SU-DHL-6 (cell line): ENCODE measurements around the gene SERPINA12.

Experiments used
- H2AFZ ChIP-seq: fragments of 200-600 bp; sonication (generic); 2 replicates; pipeline ENCODE4 v1.6.1; 2014; ENCODE audit warnings: low read depth, mild to moderate bottlenecking, moderate library complexity, mixed read lengths, antibody characterized with exemption, low read length; ENCODE audit not compliant: severe bottlenecking
- H3F3A ChIP-seq: fragments of 200-600 bp; shearing (Covaris generic); 2 replicates; pipeline ENCODE4 v1.6.0; 2016; ENCODE audit warnings: antibody characterized with exemption, mild to moderate bottlenecking; ENCODE audit not compliant: insufficient read depth
- H3K27ac ChIP-seq: fragments of 200-600 bp; sonication (generic); 2 replicates; pipeline ENCODE4 v1.5.1; 2016; ENCODE audit warnings: low read depth, mild to moderate bottlenecking, low read length, moderate library complexity, mixed read lengths
- H3K27me3 ChIP-seq: fragments of 200-600 bp; sonication (generic), shearing (Covaris generic); 2 replicates; pipeline ENCODE4 v1.6.0; 2014; ENCODE audit warnings: mild to moderate bottlenecking, low read length
- H3K36me3 ChIP-seq: fragments of 200-600 bp; sonication (generic); 2 replicates; pipeline ENCODE4 v1.6.1; 2014; ENCODE audit warnings: mild to moderate bottlenecking, low read length, mixed read lengths
- H3K4me2 ChIP-seq: fragments of 300-600, 200-600 bp; shearing (Covaris generic), sonication (generic); 2 replicates; pipeline ENCODE4 v1.6.0; 2014; ENCODE audit warnings: low read length, low read depth, mild to moderate bottlenecking; ENCODE audit not compliant: poor library complexity, severe bottlenecking
- H3K4me3 ChIP-seq: fragments of 200-600 bp; sonication (generic); 2 replicates; pipeline ENCODE4 v1.5.1; 2014; ENCODE audit warnings: antibody characterized with exemption, low read length, mild to moderate bottlenecking, mixed read lengths; ENCODE audit not compliant: insufficient read depth, poor library complexity, severe bottlenecking
- H3K79me2 ChIP-seq: fragments of 200-600 bp; sonication (generic); 2 replicates; pipeline ENCODE4 v1.6.1; 2014; ENCODE audit warnings: mild to moderate bottlenecking, low read length, moderate library complexity; ENCODE audit not compliant: insufficient read depth
- H3K9ac ChIP-seq: fragments of 200-600 bp; sonication (generic); 2 replicates; pipeline ENCODE4 v1.7.0; 2014; ENCODE audit warnings: mild to moderate bottlenecking, low read length
- H3K9me2 ChIP-seq: fragments of 200-600 bp; sonication (generic); replicated peaks from 2 replicates; pipeline ENCODE4 v1.6.1; 2014; ENCODE audit warnings: low read length; ENCODE audit not compliant: insufficient read depth
- H3K9me3 ChIP-seq: fragments of 200-600 bp; sonication (generic); 2 replicates; pipeline ENCODE4 v1.6.1; 2014; ENCODE audit warnings: low read length, mixed read lengths; ENCODE audit not compliant: insufficient read depth
- H4K20me1 ChIP-seq: fragments of 200-600 bp; sonication (generic); 2 replicates; pipeline ENCODE4 v1.6.1; 2014; ENCODE audit warnings: low read depth, mild to moderate bottlenecking, antibody characterized with exemption, low read length, moderate library complexity, mixed read lengths
- EZH2phosphoT487 ChIP-seq: fragments of 200-600 bp; sonication (generic), shearing (Covaris generic); conservative IDR thresholded peaks from 2 replicates; pipeline ENCODE4 v1.6.1; 2018; ENCODE audit warnings: mild to moderate bottlenecking, antibody characterized with exemption, low read length, moderate library complexity, mixed read lengths
- TF ChIP-seq, protein P1 (sequence below): fragments of 200-600 bp; sonication (generic); IDR thresholded peaks from one replicate; pipeline ENCODE4 v1.5.1; 2017; ENCODE audit warnings: antibody characterized with exemption, mild to moderate bottlenecking, low read length, moderate library complexity; ENCODE audit not compliant: insufficient read depth, poor library complexity, severe bottlenecking

The SERPINA12 gene

DNA sequence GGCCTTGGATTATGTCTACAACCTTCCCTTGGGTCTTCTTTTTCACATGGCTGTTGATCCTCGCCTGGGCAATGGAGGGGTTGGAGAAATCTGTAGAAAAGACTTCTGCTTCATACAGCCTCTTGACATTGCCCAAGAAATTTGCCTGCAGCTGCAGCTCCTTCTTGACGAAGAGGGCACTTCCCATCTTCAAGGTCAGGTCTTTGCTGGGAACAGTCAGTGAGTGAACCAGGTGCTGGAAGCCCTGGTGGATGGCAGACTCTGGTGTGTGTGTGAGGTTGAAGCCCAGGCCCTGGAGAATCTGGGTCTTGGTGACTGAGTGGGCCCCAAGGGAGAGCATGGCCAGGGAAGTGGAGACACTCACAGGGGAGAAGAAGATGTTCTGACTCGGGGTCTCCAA lies 40.0 kb downstream of the SERPINA12 start:
- H3K79me2 ChIP-seq = peaks cover 33% of the 10 kb centered on the region
- H3F3A ChIP-seq = peaks cover 26% of the 10 kb centered on the region; the same call in 1 of the 2 replicates
- no peak overlapping the region for H2AFZ ChIP-seq
- no peak overlapping the region for H3K27ac ChIP-seq
- no peaks in the 10 kb centered on the region for H3K9me3 ChIP-seq
- H3K9me2 ChIP-seq = no peaks in the 10 kb centered on the region
- peak overlapping the region; percentile 2 for H3K4me2 ChIP-seq
- no peak overlapping the region for H3K9ac ChIP-seq
- TF ChIP-seq EZH2phosphoT487 = no peak
- H4K20me1 ChIP-seq = no peaks in the 10 kb centered on the region
- 0 out of 2 replicates have a peak, but pooled peaks cover 25% of the 10 kb centered on the region for H3K36me3 ChIP-seq
- no peaks in the 10 kb centered on the region for H3K27me3 ChIP-seq
- H3K4me3 ChIP-seq = no peak overlapping the region

DNA sequence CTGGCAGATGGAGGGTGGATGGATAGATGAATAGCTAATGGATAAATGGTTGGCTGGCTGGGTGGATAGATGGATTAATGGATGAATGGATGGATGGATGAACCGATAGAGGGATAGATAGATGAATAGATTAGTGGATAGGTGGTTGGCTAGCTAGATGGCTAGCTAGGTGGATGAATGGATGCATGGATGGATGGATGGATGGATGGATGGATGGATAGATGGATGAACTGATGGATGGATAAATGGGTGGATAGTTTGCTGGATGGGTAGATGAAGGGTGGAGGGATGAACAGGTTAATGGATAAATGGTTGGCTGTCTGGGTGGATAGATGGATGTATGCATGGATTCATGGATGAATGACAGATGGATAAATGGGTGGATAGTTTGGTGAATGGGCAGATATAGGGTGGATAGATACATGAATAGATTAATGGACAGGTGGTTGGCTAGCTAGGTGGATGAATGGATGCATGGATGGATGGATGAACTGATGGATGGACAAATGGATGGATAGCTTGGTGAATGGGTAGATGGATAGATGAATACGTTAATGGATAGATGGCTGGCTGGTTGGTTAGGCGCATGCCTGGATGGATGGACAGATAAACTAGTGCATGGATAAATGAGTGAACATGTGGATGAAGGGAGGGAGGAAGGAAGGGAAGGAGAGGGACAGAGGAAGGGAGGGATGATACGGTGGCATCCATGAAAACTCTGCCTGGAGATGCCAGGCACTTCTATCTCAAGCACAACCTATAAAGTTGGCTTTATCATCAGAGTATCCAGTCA lies 41.3 kb downstream of the SERPINA12 start:
- Histone ChIP-seq H3K36me3 (peaks cover 29% of the 10 kb centered on the region; the same call in 1 of the 2 replicates), H3K9ac (no peak overlapping the region), H3K9me3 (no peaks in the 10 kb centered on the region), H3K4me2 (no peak overlapping the region), H3K27ac (no peak overlapping the region), H3K79me2 (peaks cover 24% of the 10 kb centered on the region), H2AFZ (no peak overlapping the region), H3K9me2 (no peaks in the 10 kb centered on the region), H3F3A (peaks cover 19% of the 10 kb centered on the region; the same call in 1 of the 2 replicates), H3K4me3 (no peak overlapping the region), H3K27me3 (no peaks in the 10 kb centered on the region), H4K20me1 (no peaks in the 10 kb centered on the region)
- TF ChIP-seq EZH2phosphoT487 = no peak
- TF ChIP-seq, protein P1, sequence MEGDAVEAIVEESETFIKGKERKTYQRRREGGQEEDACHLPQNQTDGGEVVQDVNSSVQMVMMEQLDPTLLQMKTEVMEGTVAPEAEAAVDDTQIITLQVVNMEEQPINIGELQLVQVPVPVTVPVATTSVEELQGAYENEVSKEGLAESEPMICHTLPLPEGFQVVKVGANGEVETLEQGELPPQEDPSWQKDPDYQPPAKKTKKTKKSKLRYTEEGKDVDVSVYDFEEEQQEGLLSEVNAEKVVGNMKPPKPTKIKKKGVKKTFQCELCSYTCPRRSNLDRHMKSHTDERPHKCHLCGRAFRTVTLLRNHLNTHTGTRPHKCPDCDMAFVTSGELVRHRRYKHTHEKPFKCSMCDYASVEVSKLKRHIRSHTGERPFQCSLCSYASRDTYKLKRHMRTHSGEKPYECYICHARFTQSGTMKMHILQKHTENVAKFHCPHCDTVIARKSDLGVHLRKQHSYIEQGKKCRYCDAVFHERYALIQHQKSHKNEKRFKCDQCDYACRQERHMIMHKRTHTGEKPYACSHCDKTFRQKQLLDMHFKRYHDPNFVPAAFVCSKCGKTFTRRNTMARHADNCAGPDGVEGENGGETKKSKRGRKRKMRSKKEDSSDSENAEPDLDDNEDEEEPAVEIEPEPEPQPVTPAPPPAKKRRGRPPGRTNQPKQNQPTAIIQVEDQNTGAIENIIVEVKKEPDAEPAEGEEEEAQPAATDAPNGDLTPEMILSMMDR = no peak

DNA sequence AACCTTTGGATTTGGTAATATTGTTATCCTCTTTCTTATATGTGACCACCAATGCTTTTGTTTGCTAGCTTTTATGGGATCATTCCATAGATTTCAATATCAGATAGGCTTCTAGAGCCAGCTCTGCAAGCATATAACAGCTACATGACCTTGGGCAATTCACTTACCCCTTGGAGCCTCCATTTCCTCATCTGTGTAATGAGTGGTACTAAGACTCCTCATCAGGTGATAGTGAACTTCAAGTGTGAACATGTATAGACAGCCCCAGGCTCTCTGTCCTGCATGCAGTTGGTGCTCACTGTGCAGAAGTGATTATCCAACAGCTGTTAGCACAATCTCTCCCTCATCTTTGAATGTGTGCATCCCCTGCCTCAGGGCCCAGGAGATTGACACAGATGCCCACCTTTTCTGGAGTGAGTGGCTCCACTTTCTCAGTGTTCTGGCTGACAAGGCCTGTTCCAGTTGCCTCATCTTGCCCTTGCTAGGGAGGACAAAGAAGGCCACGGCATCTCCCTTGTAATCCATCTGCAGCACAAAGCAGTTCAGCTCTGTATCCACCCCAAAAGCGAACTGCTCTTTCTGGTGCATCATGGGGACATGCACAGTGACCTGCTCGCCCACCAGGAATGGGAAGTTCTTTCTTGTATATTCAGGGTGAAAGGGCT lies 42.4 kb downstream of the SERPINA12 start:
- Histone ChIP-seq H3K4me3 (no peak overlapping the region), H2AFZ (no peak overlapping the region), H3F3A (peaks cover 22% of the 10 kb centered on the region; the same call in 1 of the 2 replicates), H3K9me2 (no peaks in the 10 kb centered on the region), H3K4me2 (no peak overlapping the region), H3K36me3 (peaks cover 35% of the 10 kb centered on the region; the same call in 1 of the 2 replicates), H3K9me3 (no peaks in the 10 kb centered on the region), H3K27me3 (no peaks in the 10 kb centered on the region), H3K79me2 (peaks cover 16% of the 10 kb centered on the region), H3K9ac (no peak overlapping the region), H4K20me1 (no peaks in the 10 kb centered on the region), H3K27ac (no peak overlapping the region)
- TF ChIP-seq EZH2phosphoT487 = no peak
- TF ChIP-seq, protein P1 = no peak

DNA sequence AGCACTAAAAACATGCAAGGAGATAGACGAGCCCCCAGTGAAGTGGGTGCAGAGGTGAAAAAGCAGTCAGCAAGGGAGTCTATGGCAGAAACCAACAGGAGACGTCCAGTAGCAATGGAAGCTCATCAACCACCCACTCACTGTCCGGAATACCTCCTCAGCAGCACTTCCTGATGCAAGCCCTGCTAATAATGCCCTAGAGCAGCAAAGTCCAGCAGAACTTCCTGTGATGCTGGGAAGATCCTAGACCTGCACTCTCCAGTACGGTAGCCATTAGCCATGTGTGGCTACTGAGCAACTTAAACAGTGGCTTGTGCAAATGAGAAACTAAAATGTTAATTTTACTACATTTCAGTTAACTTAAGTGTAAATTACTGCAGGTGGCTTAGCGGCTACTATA lies 44.2 kb downstream of the SERPINA12 start:
- no peaks in the 10 kb centered on the region for H3K27me3 ChIP-seq
- H3K9me2 ChIP-seq = no peaks in the 10 kb centered on the region
- no peak overlapping the region for H3K4me3 ChIP-seq
- H4K20me1 ChIP-seq = no peaks in the 10 kb centered on the region
- H3K4me2 ChIP-seq = no peak overlapping the region
- H3K27ac ChIP-seq = no peak overlapping the region
- no peak for TF ChIP-seq EZH2phosphoT487
- TF ChIP-seq, protein P1 = no peak
- H3F3A ChIP-seq = peaks cover 14% of the 10 kb centered on the region; the same call in 1 of the 2 replicates
- H3K9ac ChIP-seq = no peak overlapping the region
- H3K79me2 ChIP-seq = 0 out of 2 replicates have a peak, but pooled peaks cover 4% of the 10 kb centered on the region
- no peak overlapping the region for H2AFZ ChIP-seq
- H3K36me3 ChIP-seq = peaks cover 35% of the 10 kb centered on the region; the same call in 1 of the 2 replicates
- H3K9me3 ChIP-seq = no peaks in the 10 kb centered on the region
